Medulla oblongata (tissue), 1 donor: Measurements from ENCODE around the gene ZC3H11A.
"Not testable (repeated sequence)": the region's sequence is repeated elsewhere in the genome, so short reads cannot be mapped to it uniquely, and the experiment has no call there.

Experiments
- DNase-seq: peaks from one replicate; pipeline ENCODE4 v3.0.0-alpha.2; 2015; ENCODE audit errors: extremely low spot score

Gene ZC3H11A

GRCh38 chr1:203781962-203782361, 13.5 kb upstream of the ZC3H11A start:
- no peak for DNase-seq

DNA sequence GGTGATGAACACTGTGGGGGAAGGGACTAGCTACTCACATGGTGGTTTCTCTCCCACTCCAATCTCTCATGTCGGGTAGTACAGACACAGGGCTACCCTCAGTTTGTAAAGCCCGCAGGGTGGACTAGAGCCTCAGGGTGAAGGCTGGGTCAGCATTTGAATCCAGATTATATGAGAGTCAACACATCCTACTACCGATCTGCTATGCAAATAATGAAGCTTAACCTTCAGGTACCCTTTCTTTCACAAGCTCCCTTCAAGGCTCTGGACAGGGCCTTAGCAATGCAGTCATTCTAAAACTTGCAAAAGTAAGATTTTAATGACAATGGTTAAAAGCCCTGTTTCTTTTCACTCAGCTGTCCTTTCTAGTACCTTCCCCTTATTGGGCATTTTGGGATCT, 5.5 kb upstream of the ZC3H11A start:
- no peak for DNase-seq

DNA sequence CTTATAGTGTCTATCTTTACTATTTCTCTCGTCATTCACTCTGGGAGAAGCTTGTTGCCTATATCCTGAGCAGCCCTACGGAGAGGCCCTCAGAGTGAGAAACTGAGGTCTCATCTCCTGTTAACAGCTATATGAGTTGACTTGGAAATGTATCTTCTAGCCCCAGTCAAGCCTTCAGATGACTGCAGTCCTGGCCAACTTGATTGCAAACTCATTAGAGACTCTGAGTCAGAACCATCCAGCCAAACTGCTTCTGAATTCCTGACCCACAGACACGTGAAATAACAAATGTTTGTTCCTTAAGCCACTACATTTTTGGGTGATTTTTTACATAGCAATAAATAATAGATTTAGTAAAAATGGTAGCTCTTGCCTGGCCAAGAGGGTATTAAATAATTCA, 3.9 kb upstream of the ZC3H11A start:
- DNase-seq: no peak

- no peak for DNase-seq
Observed at GRCh38 chr1:203792486-203792885, 2.9 kb upstream of the ZC3H11A start.

GRCh38 chr1:203793561-203793960, 1.9 kb upstream of the ZC3H11A start:
- DNase-seq: not testable (repeated sequence)

- DNase-seq: no peak
Observed at GRCh38 chr1:203794764-203795440, 521 bp upstream of the ZC3H11A start.

- DNase-seq: peak; percentile 60
Observed at GRCh38 chr1:203796236-203796605, 798 bp downstream of the ZC3H11A start.

DNA sequence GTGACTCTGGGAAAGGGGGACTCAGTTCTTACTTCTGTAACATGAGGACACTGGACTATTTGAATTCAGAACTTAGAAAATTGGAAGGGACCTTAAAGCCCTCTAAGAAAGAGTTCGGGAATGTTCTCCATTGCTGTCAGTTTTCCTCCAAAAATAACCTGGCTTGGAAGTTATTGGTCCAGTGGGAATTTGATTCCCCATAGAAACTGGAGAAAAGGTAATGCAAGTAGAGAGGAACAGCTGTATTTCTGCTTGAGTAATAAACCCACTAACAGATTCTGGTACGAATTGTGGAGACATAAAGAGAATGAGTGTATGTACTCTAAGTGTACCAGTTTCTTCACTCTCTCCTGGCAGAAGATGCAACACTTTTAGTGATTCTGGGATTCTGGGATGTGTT, 1.8 kb downstream of the ZC3H11A start:
- DNase-seq: no peak

DNA sequence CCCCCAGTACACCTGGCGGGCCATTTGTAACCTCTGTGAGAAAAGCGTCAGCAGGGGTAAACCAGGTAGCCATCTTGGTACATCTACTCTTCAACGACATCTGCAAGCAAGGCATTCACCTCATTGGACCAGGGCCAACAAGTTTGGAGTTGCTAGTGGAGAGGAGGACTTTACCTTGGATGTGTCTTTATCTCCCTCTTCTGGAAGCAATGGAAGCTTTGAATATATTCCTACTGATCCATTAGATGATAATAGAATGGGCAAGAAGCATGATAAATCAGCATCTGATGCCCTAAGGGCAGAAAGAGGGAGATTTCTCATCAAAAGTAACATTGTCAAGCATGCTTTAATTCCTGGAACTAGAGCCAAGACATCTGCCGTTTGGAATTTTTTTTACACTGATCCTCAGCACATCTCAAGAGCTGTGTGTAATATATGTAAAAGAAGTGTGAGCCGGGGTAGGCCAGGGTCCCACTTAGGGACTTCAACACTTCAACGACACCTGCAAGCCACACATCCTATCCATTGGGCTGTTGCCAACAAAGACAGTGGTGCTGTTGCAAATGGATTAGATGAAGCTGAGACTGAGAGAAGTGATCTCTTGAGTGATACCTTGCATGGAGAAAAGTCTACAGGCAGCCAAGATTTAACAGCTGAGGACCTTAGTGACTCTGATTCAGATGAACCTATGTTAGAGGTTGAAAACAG, 2.7 kb downstream of the ZC3H11A start:
- DNase-seq: no peak

DNA sequence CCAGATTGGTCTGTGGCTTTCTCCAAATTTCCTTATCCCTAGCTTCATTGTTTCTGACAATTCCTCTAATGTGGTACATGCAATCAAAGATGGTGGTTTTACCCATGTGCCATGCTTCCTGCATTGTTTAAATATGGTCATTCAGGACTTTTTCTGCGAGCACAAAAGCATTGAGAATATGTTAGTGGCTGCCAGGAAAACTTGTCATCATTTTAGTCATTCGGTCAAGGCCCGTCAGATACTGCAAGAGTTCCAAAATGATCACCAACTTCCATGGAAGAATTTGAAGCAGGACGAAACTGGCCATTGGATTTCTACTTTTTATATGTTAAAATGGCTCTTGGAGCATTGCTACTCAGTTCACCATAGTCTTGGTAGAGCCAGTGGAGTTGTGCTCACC, 3.7 kb downstream of the ZC3H11A start:
- DNase-seq: no peak

DNA sequence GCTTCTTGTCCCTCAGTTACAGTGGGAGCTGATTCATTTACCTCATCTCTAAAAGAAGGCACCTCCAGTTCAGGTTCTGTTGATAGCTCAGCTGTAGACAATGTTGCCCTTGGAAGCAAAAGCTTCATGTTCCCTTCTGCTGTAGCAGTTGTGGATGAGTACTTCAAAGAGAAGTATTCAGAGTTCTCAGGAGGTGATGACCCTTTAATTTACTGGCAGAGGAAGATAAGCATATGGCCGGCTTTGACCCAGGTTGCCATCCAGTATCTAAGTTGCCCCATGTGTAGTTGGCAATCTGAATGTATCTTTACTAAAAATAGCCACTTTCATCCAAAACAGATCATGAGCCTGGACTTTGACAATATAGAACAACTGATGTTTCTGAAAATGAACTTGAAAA, 4.5 kb downstream of the ZC3H11A start:
- DNase-seq: no peak

GRCh38 chr1:203805689-203806088, 10.3 kb downstream of the ZC3H11A start:
- no peak for DNase-seq

DNA sequence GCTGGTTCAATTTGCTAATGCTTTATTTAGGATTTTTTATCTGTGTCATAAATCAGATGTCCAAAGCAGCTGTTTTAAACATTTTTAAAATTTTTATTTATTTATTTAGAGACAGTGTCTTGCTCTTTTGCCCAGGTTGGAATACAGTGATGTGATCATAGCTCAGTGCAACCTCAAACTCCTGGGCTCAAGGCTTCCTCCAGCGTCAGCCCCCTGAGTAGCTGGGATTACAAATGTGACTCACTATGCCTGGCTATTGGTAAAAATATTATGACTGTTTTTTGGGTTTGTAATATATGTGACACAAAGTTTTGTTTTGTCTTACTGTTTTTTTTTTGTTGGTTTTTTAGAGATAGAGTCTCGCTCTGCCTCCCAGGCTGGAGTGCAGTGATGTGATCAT, 11.8 kb downstream of the ZC3H11A start:
- DNase-seq: no peak

- DNase-seq: no peak
Observed at GRCh38 chr1:203813581-203814341, 18.3 kb downstream of the ZC3H11A start.

DNA sequence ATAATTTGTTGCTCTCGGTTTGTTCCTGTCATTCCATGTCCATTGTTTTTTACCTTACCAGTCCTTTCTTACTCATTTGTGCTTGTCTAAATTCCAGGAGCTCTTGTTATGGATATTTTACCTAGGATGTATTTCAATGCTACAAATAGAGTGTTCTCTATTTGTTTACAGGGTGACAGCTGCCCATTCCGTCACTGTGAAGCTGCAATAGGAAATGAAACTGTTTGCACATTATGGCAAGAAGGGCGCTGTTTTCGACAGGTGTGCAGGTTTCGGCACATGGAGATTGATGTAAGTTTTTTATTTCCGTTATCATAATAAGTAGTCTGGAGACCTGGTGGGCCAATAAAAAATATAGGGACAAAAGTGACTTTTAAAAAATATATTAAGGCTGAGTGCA, 23.0 kb downstream of the ZC3H11A start:
- no peak for DNase-seq

GRCh38 chr1:203823306-203823705, 27.9 kb downstream of the ZC3H11A start:
- DNase-seq: no peak

GRCh38 chr1:203826175-203826574, 30.8 kb downstream of the ZC3H11A start:
- no peak for DNase-seq

DNA sequence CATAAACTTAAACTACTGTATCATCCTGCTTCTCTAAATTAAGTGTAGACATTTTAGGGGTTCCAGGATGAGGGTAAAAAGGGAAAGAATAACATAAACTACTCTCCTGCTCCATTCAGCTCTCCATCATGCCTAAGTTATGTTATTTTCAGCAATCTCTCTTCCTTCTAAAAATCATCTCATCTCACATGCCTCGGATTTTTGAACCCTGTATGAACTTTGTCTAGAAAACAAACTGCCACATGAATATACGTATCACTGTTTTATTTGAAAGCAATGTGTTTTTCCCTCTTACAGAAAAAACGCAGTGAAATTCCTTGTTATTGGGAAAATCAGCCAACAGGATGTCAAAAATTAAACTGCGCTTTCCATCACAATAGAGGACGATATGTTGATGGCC, 32.6 kb downstream of the ZC3H11A start:
- no peak for DNase-seq

DNA sequence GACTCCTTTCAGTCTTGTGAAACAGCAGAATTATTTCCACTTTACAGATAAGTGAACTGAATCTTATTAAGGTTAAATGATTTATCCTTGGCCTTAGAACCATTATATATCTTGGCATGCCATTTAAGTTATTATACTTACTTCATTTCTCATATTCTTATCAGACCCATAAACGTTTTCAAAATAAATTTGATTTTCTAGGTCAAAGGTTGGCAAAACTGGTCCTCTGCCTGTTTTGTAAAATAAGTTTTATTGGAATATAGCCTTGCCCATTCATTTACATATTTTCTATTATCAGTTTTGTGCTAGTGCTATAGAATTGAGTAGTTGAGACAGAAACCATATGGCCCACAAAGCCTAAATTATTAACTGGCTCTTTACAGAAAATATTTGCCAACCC, 33.1 kb downstream of the ZC3H11A start:
- no peak for DNase-seq

DNA sequence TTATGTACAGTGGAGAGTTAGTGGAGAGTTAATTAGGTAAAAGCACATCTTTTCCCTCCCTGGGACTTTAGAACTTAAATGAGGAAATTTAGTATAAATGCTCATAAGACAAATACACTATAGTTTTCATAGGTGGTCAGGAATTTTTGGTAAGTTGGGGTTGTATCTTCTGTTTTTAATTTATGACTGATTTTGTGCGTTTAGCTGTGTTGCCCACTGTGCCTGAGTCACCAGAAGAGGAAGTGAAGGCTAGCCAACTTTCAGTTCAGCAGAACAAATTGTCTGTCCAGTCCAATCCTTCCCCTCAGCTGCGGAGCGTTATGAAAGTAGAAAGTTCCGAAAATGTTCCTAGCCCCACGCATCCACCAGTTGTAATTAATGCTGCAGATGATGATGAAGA, 33.8 kb downstream of the ZC3H11A start:
- DNase-seq: not testable (repeated sequence)

DNA sequence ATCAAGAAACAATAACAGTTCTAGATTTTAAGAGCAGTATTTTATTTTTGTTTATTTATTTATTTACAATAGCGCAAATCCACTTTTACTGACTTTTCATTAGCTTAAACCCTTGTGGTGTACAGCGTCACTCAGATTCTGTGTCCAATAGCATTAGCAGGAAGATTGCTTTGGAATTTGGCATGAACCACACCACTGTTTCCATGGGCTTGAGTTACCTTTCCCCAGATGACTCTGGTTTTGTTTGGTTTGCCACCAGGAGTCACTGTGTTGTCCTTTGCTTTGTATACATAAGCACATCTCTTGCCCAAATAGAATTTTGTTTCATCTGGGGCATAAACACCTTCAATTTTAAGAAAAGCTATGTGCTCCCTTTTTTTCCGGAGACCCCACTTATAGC, 40.1 kb downstream of the ZC3H11A start:
- DNase-seq: no peak

GRCh38 chr1:203839081-203839480, 43.7 kb downstream of the ZC3H11A start:
- no peak for DNase-seq

DNA sequence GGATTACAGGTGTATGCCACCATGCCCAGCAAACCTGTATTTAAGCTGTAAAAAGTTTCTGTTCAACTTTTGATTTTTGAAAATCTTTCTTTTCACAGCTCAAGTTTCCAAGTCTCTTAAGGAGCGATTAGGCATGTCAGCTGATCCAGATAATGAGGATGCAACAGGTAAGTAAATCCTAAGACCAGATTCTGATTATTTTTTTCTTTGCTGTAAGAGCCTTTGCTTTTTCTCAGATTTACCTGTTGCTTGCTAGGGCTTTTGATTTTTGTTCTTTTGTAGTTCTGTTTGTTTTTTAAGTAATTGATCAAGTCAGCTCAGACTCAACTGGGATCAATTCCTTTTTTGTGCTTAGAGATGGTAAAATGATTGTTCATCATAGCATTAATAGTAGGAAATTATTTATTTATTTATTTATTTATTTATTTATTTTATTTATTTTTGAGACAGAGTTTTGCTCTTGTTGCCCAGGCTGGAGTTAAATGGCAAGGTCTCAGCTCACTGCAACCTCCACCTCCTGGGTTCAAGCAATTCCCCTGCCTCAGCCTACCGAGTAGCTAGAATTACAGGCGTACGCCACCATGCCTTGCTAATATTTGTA, 44.9 kb downstream of the ZC3H11A start:
- no peak for DNase-seq
